CD14-positive monocyte (primary cell): ENCODE data around the gene SLC13A4. TPM values are rescaled to one million over a fixed set of nuclear protein-coding genes. Genes with fewer than 3 reads are reported as not detected.

Experiments
- DNase-seq, 3 donors: peaks; one replicate each; pipeline ENCODE4 v3.0.0-alpha.2; 2011 to 2022
- H2AFZ ChIP-seq: 2 replicates; pipeline ENCODE4 v1.6.0; 2012; ENCODE audit warnings: mild to moderate bottlenecking, low read depth, low read length, inconsistent platforms; ENCODE audit not compliant: insufficient read depth, poor library complexity, severe bottlenecking
- H3K27ac ChIP-seq, 2 donors: 1 replicate in 1 of 2; 2 replicates in 1 of 2; pipeline ENCODE4 v1.5.1; 2012 to 2013; ENCODE audit warnings: low read length in 2 of 2, control low read depth in 1 of 2, inconsistent platforms in 1 of 2, low read depth in 1 of 2, mild to moderate bottlenecking in 1 of 2
- H3K27me3 ChIP-seq, 2 donors: one replicate each; pipeline versions ENCODE4 v1.6.0 to v1.6.1; 2011 to 2013; ENCODE audit warnings: low read length in 2 of 2; ENCODE audit not compliant: control insufficient read depth in 2 of 2, insufficient read depth in 2 of 2
- H3K36me3 ChIP-seq, 2 donors: replicated peaks in 1 of 2; 1 replicate in 1 of 2; 2 replicates in 1 of 2; pipeline versions ENCODE4 v1.5.1 to v1.6.1; 2012 to 2013; ENCODE audit warnings: low read length in 2 of 2, control low read depth in 1 of 2, inconsistent platforms in 1 of 2, mild to moderate bottlenecking in 1 of 2; ENCODE audit not compliant: insufficient read depth in 2 of 2, control insufficient read depth in 1 of 2
- H3K4me1 ChIP-seq, 2 donors: 1 replicate in 1 of 2; 2 replicates in 1 of 2; pipeline versions ENCODE4 v1.5.1 to v1.6.1; 2012 to 2013; ENCODE audit warnings: low read length in 2 of 2, control low read depth in 1 of 2, inconsistent platforms in 1 of 2, mild to moderate bottlenecking in 1 of 2, moderate library complexity in 1 of 2; ENCODE audit not compliant: insufficient read depth in 2 of 2, control insufficient read depth in 1 of 2
- H3K4me2 ChIP-seq: replicated peaks from 2 replicates; pipeline ENCODE3; 2012; ENCODE audit warnings: low read length, moderate library complexity, mild to moderate bottlenecking; ENCODE audit not compliant: poor library complexity, severe bottlenecking; ENCODE audit errors: extremely low read depth
- H3K4me3 ChIP-seq, 3 experiments: fragments of 200-600 bp in 1 of 3; sonication (generic) in 1 of 3; replicated peaks in 1 of 3; 1 replicate in 2 of 3; 2 replicates in 1 of 3; pipeline ENCODE4 v1.5.1; 2011 to 2013; ENCODE audit warnings: low read length in 3 of 3, mild to moderate bottlenecking in 3 of 3, control low read depth in 2 of 3, low read depth in 2 of 3, inconsistent platforms in 1 of 3, moderate library complexity in 1 of 3
- H3K79me2 ChIP-seq: 2 replicates; pipeline ENCODE4 v1.6.0; 2012; ENCODE audit warnings: mild to moderate bottlenecking, control low read depth, inconsistent platforms, low read length, moderate library complexity; ENCODE audit not compliant: insufficient read depth
- H3K9ac ChIP-seq: 2 replicates; pipeline ENCODE4 v1.6.0; 2017; ENCODE audit warnings: low read length, mild to moderate bottlenecking; ENCODE audit not compliant: insufficient read depth, poor library complexity, severe bottlenecking
- H3K9me3 ChIP-seq, 2 donors: replicated peaks in 1 of 2; 1 replicate in 1 of 2; 2 replicates in 1 of 2; pipeline versions ENCODE4 v1.5.1 to v1.6.1; 2012 to 2013; ENCODE audit warnings: low read length in 2 of 2, control low read depth in 1 of 2; ENCODE audit not compliant: control insufficient read depth in 1 of 2, insufficient read depth in 1 of 2
- H4K20me1 ChIP-seq: 2 replicates; pipeline ENCODE4 v1.6.0; 2012; ENCODE audit warnings: mild to moderate bottlenecking, low read length, control low read depth, moderate library complexity; ENCODE audit not compliant: insufficient read depth
- H3K27ac Mint-ChIP-seq, 7 donors: one replicate each; pipeline ENCODE4 v1.8.0; 2020; ENCODE audit warnings: mild to moderate bottlenecking in 7 of 7, mixed read lengths in 7 of 7, moderate library complexity in 6 of 7, inconsistent platforms in 2 of 7
- H3K27me3 Mint-ChIP-seq, 3 donors: one replicate each; pipeline ENCODE4 v1.8.0; 2021 to 2022; ENCODE audit warnings: low read depth in 3 of 3, mild to moderate bottlenecking in 3 of 3, mixed read lengths in 3 of 3, moderate library complexity in 3 of 3, inconsistent platforms in 1 of 3
- H3K36me3 Mint-ChIP-seq, 2 donors: one replicate each; pipeline ENCODE4 v1.8.0; 2020; ENCODE audit warnings: mixed read lengths in 2 of 2, inconsistent platforms in 1 of 2, mild to moderate bottlenecking in 1 of 2
- H3K4me1 Mint-ChIP-seq: one replicate; pipeline ENCODE4 v1.8.0; 2020; ENCODE audit warnings: mild to moderate bottlenecking, mixed read lengths
- H3K4me3 Mint-ChIP-seq, 2 donors: one replicate each; pipeline ENCODE4 v1.8.0; 2020; ENCODE audit warnings: mild to moderate bottlenecking in 2 of 2, mixed read lengths in 2 of 2, moderate library complexity in 1 of 2
- H3K9me3 Mint-ChIP-seq, 7 donors: one replicate each; pipeline ENCODE4 v1.8.0; 2020 to 2022; ENCODE audit warnings: mixed read lengths in 7 of 7, mild to moderate bottlenecking in 6 of 7, moderate library complexity in 6 of 7, inconsistent platforms in 2 of 7
- WGBS: methylation state at CpG from one replicate; pipeline ENCODE4 v1.1.5; 2013; ENCODE audit warnings: missing lambda C conversion rate; ENCODE audit not compliant: insufficient coverage; 5-methylcytosine and 5-hydroxymethylcytosine counted together
- intact Hi-C, 2 donors: fragments of 100-400 bp; cut with micrococcal nuclease; formaldehyde crosslinking; loops; one replicate each; pipeline versions ENCODE4 v1.15.0 to v1.15.1; 2023
- polyA plus RNA-seq, 3 donors: library from polyadenylated mRNA; depleted of rRNA in 1 of 3; unstranded in 2 of 3; stranded (reverse) in 1 of 3; fragments of 300-500 nt in 2 of 3; fragments of >200 nt in 1 of 3; fragmentation: Illumina TruSeq in 2 of 3; gene quantifications; 1 replicate in 2 of 3; 2 replicates in 1 of 3; pipeline ENCODE4 v1.2.3, GENCODE V29; 2012 to 2021
- small RNA-seq: library from RNA; depleted of rRNA; stranded (forward); fragments of <200 nt; gene quantifications from one replicate; pipeline ENCODE3, GENCODE V24; 2012; ENCODE audit warnings: low read depth; ENCODE audit not compliant: insufficient read length
- TF ChIP-seq, protein P1 (sequence below): fragments of 200-600 bp; IDR thresholded peaks from one replicate; pipeline ENCODE4 v1.8.0; 2022; ENCODE audit warnings: antibody characterized with exemption, mild to moderate bottlenecking

SLC13A4 gene
- polyA plus RNA-seq, 3 donors, result not detected

GRCh38 chr7:135634191-135634878 is 93.7 kb downstream of the SLC13A4 start:
- TF ChIP-seq, protein P1, sequence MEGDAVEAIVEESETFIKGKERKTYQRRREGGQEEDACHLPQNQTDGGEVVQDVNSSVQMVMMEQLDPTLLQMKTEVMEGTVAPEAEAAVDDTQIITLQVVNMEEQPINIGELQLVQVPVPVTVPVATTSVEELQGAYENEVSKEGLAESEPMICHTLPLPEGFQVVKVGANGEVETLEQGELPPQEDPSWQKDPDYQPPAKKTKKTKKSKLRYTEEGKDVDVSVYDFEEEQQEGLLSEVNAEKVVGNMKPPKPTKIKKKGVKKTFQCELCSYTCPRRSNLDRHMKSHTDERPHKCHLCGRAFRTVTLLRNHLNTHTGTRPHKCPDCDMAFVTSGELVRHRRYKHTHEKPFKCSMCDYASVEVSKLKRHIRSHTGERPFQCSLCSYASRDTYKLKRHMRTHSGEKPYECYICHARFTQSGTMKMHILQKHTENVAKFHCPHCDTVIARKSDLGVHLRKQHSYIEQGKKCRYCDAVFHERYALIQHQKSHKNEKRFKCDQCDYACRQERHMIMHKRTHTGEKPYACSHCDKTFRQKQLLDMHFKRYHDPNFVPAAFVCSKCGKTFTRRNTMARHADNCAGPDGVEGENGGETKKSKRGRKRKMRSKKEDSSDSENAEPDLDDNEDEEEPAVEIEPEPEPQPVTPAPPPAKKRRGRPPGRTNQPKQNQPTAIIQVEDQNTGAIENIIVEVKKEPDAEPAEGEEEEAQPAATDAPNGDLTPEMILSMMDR, result no peak
- intact Hi-C loops, result no loop called here
- H2AFZ ChIP-seq, result no peak overlapping the region
- no peak for DNase-seq
- 100% methylated on average over 6 of the region's 7 CpGs for WGBS
- no peak overlapping the region for H3K4me3 ChIP-seq
- no peaks in the 10 kb centered on the region for H3K4me1 Mint-ChIP-seq
- no peaks in the 10 kb centered on the region for H3K27me3 Mint-ChIP-seq
- peaks cover 78 to 84% of the 10 kb centered on the region in 2 donors for H3K36me3 Mint-ChIP-seq
- no peak overlapping the region for H3K27ac ChIP-seq
- no peaks in the 10 kb centered on the region for H3K79me2 ChIP-seq
- H4K20me1 ChIP-seq, result no peaks in the 10 kb centered on the region
- no peaks in the 10 kb centered on the region for H3K27me3 ChIP-seq
- no peak overlapping the region for H3K9ac ChIP-seq
- H3K4me2 ChIP-seq, result no peak overlapping the region
- H3K9me3 ChIP-seq, result no peaks in the 10 kb centered on the region
- H3K4me1 ChIP-seq, result no peaks in the 10 kb centered on the region
- H3K27ac Mint-ChIP-seq, result no peak overlapping the region
- H3K9me3 Mint-ChIP-seq, result peaks cover 0 to 3% (median 0%) of the 10 kb centered on the region in 7 donors
- H3K36me3 ChIP-seq, result peaks cover 88 to 93% of the 10 kb centered on the region in 2 donors
- no peak overlapping the region for H3K4me3 Mint-ChIP-seq

Small RNA genes lying within 50 kb of the gene (small RNA-seq; reads per million reads assigned to genes)
- not detected for gene RNU6-1154P

Other genes with a start within 250 kb of the SLC13A4 start
- 1 to 10 TPM; 4.3 to 7.9 (median 6.3) TPM for gene CNOT4, start 218.1 kb downstream of the SLC13A4 start, polyA plus RNA-seq
- 10 to 100 TPM; 10.9 to 15.2 (median 13.7) TPM for gene NUP205, start 170.3 kb downstream of the SLC13A4 start, polyA plus RNA-seq
- gene STMP1, start 65.7 kb downstream of the SLC13A4 start, polyA plus RNA-seq, result 100 to 1,000 TPM in 1 of 3 donors, 10 to 100 TPM in 2; 20.4 to 108 (median 88.8) TPM
- not detected for gene FAM180A, start 20.6 kb upstream of the SLC13A4 start, polyA plus RNA-seq
- 100 to 1,000 TPM in 2 of 3 donors, 10 to 100 TPM in 1; 73.6 to 156 (median 142) TPM for gene MTPN, start 249.2 kb upstream of the SLC13A4 start, polyA plus RNA-seq